ENCODE data around the gene TUT7.

DNA sequence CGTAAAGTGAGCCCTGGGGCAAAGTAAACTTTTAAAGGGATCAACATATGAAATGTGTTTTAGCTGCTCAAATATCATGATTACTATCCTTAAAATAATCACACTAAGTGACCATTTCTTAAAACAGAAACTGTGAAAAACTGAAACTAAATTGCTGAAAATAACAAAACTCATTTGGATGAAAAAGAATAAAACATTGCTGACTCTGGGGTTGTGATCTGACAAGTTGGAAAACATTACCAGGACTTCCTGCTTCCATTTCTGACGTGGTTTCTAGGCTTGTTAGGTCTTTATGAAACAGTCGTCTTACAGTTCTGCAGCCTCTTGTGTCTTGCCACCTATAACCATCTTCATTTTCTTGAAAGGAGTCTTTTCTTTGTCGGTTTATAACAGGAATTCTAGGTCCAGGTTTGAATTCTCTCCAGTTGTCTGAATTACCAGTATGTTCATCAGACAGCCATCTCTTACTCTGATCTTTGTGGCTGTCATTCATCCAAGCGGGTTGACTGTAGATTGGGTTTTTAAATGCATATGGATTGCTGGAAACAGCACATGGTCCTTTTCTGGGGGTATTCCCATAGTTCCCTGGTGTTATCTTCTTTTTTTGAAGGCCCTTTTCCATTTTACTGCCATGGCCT is 1.7 kb downstream of the TUT7 start:
- TF ChIP-seq, protein P1, sequence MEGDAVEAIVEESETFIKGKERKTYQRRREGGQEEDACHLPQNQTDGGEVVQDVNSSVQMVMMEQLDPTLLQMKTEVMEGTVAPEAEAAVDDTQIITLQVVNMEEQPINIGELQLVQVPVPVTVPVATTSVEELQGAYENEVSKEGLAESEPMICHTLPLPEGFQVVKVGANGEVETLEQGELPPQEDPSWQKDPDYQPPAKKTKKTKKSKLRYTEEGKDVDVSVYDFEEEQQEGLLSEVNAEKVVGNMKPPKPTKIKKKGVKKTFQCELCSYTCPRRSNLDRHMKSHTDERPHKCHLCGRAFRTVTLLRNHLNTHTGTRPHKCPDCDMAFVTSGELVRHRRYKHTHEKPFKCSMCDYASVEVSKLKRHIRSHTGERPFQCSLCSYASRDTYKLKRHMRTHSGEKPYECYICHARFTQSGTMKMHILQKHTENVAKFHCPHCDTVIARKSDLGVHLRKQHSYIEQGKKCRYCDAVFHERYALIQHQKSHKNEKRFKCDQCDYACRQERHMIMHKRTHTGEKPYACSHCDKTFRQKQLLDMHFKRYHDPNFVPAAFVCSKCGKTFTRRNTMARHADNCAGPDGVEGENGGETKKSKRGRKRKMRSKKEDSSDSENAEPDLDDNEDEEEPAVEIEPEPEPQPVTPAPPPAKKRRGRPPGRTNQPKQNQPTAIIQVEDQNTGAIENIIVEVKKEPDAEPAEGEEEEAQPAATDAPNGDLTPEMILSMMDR (conservative IDR thresholded peaks at IDR 0.05; ENCODE audit: low read depth in 2 of 2): no peak
- TF ChIP-seq EZH2phosphoT487 (IDR thresholded peaks at IDR 0.05; ENCODE audit: unreplicated experiment) (no peak), POLR2AphosphoS5 (IDR thresholded peaks at IDR 0.05; ENCODE audit: low read depth) (no peak), EZH2 (IDR thresholded peaks at IDR 0.05; ENCODE audit: low read depth, unreplicated experiment) (no peak)
- TF ChIP-seq, protein P2, sequence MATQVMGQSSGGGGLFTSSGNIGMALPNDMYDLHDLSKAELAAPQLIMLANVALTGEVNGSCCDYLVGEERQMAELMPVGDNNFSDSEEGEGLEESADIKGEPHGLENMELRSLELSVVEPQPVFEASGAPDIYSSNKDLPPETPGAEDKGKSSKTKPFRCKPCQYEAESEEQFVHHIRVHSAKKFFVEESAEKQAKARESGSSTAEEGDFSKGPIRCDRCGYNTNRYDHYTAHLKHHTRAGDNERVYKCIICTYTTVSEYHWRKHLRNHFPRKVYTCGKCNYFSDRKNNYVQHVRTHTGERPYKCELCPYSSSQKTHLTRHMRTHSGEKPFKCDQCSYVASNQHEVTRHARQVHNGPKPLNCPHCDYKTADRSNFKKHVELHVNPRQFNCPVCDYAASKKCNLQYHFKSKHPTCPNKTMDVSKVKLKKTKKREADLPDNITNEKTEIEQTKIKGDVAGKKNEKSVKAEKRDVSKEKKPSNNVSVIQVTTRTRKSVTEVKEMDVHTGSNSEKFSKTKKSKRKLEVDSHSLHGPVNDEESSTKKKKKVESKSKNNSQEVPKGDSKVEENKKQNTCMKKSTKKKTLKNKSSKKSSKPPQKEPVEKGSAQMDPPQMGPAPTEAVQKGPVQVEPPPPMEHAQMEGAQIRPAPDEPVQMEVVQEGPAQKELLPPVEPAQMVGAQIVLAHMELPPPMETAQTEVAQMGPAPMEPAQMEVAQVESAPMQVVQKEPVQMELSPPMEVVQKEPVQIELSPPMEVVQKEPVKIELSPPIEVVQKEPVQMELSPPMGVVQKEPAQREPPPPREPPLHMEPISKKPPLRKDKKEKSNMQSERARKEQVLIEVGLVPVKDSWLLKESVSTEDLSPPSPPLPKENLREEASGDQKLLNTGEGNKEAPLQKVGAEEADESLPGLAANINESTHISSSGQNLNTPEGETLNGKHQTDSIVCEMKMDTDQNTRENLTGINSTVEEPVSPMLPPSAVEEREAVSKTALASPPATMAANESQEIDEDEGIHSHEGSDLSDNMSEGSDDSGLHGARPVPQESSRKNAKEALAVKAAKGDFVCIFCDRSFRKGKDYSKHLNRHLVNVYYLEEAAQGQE (IDR thresholded peaks at IDR 0.05; ENCODE audit: unreplicated experiment): no peak
- TF ChIP-seq, protein P3, sequence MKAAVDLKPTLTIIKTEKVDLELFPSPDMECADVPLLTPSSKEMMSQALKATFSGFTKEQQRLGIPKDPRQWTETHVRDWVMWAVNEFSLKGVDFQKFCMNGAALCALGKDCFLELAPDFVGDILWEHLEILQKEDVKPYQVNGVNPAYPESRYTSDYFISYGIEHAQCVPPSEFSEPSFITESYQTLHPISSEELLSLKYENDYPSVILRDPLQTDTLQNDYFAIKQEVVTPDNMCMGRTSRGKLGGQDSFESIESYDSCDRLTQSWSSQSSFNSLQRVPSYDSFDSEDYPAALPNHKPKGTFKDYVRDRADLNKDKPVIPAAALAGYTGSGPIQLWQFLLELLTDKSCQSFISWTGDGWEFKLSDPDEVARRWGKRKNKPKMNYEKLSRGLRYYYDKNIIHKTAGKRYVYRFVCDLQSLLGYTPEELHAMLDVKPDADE (IDR thresholded peaks at IDR 0.05): no peak

Data from GM23338 (cell line).